Rectal smooth muscle tissue (tissue), 1 donor: ENCODE results near the gene RIMS4.
A peak's percentile ranks its signal among the peaks of the same experiment; 100 is the strongest.

Experiments used
- H3K27ac ChIP-seq: one replicate; pipeline ENCODE4 v1.7.0; 2013; ENCODE audit warnings: low read depth, low read length, inconsistent platforms
- H3K27me3 ChIP-seq: one replicate; pipeline ENCODE4 v1.7.0; 2013; ENCODE audit warnings: low read length; ENCODE audit not compliant: control insufficient read depth, insufficient read depth
- H3K36me3 ChIP-seq: one replicate; pipeline ENCODE4 v1.7.0; 2013; ENCODE audit warnings: low read length; ENCODE audit not compliant: control insufficient read depth, insufficient read depth
- H3K4me1 ChIP-seq: one replicate; pipeline ENCODE4 v1.7.0; 2013; ENCODE audit warnings: low read length; ENCODE audit not compliant: control insufficient read depth, insufficient read depth
- H3K4me3 ChIP-seq: one replicate; pipeline ENCODE4 v1.7.0; 2013; ENCODE audit warnings: low read length
- H3K9ac ChIP-seq: one replicate; pipeline ENCODE4 v1.7.0; 2013; ENCODE audit warnings: low read length

Gene RIMS4

DNA sequence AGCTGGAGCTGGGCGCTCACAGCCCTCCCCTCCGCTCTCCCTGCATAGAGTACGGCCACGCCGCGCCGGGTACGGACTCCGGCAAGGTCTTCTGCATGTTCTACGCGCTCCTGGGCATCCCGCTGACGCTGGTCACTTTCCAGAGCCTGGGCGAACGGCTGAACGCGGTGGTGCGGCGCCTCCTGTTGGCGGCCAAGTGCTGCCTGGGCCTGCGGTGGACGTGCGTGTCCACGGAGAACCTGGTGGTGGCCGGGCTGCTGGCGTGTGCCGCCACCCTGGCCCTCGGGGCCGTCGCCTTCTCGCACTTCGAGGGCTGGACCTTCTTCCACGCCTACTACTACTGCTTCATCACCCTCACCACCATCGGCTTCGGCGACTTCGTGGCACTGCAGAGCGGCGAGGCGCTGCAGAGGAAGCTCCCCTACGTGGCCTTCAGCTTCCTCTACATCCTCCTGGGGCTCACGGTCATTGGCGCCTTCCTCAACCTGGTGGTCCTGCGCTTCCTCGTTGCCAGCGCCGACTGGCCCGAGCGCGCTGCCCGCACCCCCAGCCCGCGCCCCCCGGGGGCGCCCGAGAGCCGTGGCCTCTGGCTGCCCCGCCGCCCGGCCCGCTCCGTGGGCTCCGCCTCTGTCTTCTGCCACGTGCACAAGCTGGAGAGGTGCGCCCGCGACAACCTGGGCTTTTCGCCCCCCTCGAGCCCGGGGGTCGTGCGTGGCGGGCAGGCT lies 60.1 kb downstream of the RIMS4 start:
- no peak overlapping the region for H3K4me3 ChIP-seq

DNA sequence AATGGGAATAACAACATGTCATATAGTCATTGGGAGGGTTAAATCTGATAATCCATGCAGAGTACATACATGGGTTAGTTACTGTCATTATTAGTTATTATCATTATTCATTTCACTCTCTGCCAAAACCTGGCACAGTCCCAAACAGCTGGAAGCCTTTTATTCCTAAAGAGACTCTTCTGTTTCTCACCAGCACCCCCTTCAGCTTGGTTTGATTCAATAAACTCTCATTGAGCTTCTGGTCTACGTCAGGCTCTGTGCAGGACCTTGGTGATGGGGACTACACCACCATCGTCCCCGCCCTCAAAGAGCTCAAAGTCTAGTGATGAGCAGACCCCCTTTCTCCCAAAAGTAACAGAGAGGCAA lies 62.4 kb downstream of the RIMS4 start:
- H3K4me1 ChIP-seq = peaks cover 4% of the 10 kb centered on the region
- H3K27ac ChIP-seq = no peak overlapping the region
- H3K4me3 ChIP-seq = no peak overlapping the region
- H3K36me3 ChIP-seq = no peaks in the 10 kb centered on the region
- no peak overlapping the region for H3K9ac ChIP-seq
- H3K27me3 ChIP-seq = peaks cover 25% of the 10 kb centered on the region

More for the DNA sequence above, 60.1 kb downstream of the RIMS4 start:
- Histone ChIP-seq H3K36me3 (no peaks in the 10 kb centered on the region), H3K4me1 (peaks cover 4% of the 10 kb centered on the region), H3K9ac (no peak overlapping the region), H3K27me3 (peaks cover 27% of the 10 kb centered on the region), H3K27ac (no peak overlapping the region)

DNA sequence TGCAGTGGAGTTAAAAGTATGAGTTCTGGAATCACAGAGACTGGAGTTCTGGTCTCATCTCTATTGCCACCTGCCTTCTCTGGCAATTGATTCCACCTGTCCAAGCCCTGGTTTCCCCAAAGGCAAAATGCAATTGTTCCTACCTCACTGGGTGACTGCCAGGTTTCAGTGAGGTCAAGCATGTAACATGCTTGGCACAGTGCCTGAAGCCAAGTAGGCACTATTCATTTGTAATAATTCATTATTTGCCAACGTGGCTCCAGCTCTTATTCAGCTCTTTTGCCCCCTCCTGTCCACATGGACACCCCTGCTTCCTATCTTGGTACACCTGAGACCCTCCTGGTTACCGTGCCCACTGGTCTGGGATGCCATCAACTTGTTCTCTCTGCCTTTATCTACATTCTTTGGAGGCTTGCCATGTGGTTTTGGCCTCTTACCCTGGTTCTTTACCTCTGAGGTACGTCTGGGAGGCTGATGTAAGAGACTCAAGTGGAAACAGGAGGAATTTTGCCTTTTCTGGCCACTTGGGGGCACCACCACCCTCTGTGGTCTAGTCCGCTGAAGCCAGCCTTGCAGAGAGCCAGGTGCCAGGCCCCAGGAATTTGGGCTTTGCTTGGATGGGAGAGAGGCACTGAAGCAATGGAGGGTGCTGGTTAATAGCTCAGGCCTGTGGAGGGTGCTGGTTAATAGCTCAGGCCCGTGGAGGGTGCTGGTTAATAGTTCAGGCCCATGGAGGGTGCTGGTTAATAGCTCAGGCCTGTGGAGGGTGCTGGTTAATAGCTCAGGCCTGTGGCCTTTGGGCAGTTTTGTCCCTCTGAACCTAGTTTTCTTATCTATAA lies 63.0 kb downstream of the RIMS4 start:
- H3K4me3 ChIP-seq = no peak overlapping the region
- no peak overlapping the region for H3K27ac ChIP-seq
- H3K9ac ChIP-seq = no peak overlapping the region
- H3K36me3 ChIP-seq = no peaks in the 10 kb centered on the region
- H3K27me3 ChIP-seq = peaks cover 25% of the 10 kb centered on the region
- peaks cover 4% of the 10 kb centered on the region for H3K4me1 ChIP-seq

DNA sequence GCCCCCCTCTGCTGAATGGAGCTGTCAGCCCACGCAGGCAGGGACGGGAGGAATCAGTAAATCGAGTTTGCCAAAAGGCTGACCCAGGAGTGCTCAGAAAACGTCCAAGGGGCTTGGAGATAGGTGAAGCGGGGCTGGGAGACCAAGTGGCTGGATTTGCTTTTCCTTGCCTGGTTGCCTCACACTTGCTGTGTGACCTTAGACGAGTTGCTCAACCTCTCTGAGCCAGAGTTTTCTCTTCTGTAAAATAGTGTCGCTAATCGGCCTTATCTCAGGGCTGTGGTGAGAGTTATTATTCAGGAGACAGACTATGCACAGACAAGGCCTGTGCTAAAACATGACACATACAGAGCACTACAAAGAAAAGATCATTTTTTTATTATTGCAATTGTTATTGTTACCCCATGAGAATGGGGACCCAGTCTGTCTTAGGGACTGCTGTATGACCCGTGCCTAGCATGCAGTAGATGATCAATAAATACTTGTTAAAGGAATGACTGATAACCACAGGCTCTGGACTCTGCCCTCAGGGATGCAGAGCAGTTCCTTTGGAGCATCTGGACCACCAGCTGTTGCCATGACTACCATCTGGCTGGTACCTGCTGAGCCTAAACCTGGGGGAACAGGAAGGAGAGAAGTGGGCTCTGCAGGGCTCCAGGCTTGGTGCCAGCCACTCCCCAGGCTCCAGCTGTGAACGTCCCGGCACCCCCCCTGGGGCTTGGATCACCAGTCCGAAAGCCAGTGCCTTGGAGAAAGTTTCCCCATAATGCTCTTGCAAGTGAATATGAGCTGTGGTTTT lies 63.8 kb downstream of the RIMS4 start:
- peaks cover 25% of the 10 kb centered on the region for H3K27me3 ChIP-seq
- H3K36me3 ChIP-seq = no peaks in the 10 kb centered on the region
- H3K27ac ChIP-seq = no peak overlapping the region
- H3K9ac ChIP-seq = no peak overlapping the region
- H3K4me1 ChIP-seq = peaks cover 4% of the 10 kb centered on the region
- H3K4me3 ChIP-seq = peak overlapping the region; percentile 64

DNA sequence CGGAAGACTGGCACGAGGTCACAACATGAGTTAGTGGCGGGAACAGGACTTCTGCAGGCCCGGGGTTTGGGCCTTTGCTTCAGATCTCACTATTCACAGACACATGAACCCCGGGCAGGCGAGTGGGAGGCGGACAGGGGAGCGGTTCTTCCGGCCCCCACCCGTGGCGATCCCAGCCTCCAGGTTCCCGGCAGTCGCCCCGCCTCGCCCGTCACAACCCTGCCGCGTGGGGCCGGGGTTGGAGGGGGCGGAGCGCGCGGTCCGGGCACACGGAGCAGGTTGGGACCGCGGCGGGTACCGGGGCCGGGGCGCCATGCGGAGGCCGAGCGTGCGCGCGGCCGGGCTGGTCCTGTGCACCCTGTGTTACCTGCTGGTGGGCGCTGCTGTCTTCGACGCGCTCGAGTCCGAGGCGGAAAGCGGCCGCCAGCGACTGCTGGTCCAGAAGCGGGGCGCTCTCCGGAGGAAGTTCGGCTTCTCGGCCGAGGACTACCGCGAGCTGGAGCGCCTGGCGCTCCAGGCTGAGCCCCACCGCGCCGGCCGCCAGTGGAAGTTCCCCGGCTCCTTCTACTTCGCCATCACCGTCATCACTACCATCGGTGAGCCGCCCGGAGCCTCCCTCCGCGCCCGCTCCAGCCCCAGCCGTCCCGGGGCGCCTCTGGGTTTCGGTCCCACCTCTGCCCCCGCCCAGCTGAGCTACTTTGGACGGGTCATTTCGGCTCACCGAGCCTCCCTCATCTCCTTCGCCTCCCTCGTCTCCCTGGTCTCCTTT lies 64.6 kb downstream of the RIMS4 start, which contains the start of gene KCNK15:
TSS of gene KCNK15 (plus strand) at position 268 of the 769 bp plus-strand sequence. CDS start at position 314, 46 bp downstream.
- H3K4me1 ChIP-seq = peaks cover 4% of the 10 kb centered on the region
- peak within 1 kb of the TSS; percentile 64 for H3K4me3 ChIP-seq
- no peak within 1 kb of the TSS for H3K9ac ChIP-seq
- H3K27ac ChIP-seq = no peak within 1 kb of the TSS
- H3K36me3 ChIP-seq = no peaks in the 10 kb centered on the region
- H3K27me3 ChIP-seq = peaks cover 20% of the 10 kb centered on the region

DNA sequence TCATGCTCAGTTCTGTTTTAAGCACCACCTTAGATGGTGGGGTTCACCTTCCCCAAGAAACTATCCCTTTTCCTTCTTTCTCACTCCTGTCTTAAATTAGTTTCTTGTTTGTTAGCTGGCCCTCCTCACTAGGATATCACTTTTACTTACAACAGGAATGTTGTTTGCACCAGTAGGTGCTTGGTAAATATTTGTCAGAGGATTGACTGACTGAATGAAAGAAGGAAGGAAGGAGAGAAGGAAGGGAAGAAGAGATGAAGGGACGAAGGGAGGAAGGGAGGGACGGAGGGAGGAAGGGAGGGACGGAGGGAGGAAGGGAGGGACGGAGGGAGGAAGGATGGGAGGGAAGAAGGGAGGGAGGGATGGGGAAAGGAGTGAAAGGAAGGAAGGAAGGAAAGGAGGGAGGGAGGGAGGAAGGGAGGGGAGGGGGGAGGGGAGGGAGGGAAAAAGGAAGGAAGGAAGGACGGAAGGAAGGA lies 65.2 kb downstream of the RIMS4 start:
- no peak overlapping the region for H3K27ac ChIP-seq
- no peak overlapping the region for H3K9ac ChIP-seq
- H3K36me3 ChIP-seq = no peaks in the 10 kb centered on the region
- H3K27me3 ChIP-seq = peaks cover 18% of the 10 kb centered on the region
- peak overlapping the region; percentile 64 for H3K4me3 ChIP-seq
- peaks cover 4% of the 10 kb centered on the region for H3K4me1 ChIP-seq

DNA sequence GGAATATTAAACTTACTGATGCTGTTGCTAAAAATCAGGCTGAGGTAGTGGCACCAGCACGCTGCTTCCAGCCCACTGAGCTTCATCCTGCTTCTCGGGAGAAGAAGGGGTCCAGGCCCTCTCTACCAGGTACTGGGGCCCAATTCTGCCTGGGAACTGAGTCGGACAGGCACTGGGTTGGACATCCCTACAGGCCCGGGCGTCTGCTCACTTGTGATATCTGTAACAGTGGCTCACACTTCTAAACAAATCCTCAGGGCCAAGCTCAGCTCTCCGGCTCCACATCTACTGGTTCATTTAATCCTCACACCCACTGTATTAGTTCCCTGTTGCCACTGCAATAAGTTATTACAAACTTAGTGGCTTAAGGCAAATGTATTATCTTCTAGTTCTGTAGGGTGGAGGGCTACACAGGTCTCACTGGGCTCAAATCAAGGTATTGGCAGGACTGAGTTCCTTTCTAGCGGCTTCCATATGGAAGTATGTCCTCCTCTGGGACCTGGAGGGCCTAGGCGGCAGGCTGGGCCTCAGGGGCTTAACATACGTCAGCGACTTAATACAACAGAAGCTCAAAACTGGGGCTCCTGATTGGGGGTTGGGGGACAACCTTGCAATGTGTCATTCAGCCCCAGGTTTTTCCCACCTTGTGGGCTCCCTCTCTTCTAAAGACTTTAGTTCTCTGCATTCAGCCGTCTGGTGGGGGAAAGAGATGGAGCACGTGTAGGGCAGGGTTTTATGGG lies 66.3 kb downstream of the RIMS4 start:
- H3K4me1 ChIP-seq = peaks cover 4% of the 10 kb centered on the region
- H3K27ac ChIP-seq = no peak overlapping the region
- H3K9ac ChIP-seq = no peak overlapping the region
- H3K4me3 ChIP-seq = no peak overlapping the region
- H3K36me3 ChIP-seq = no peaks in the 10 kb centered on the region
- H3K27me3 ChIP-seq = peaks cover 14% of the 10 kb centered on the region

DNA sequence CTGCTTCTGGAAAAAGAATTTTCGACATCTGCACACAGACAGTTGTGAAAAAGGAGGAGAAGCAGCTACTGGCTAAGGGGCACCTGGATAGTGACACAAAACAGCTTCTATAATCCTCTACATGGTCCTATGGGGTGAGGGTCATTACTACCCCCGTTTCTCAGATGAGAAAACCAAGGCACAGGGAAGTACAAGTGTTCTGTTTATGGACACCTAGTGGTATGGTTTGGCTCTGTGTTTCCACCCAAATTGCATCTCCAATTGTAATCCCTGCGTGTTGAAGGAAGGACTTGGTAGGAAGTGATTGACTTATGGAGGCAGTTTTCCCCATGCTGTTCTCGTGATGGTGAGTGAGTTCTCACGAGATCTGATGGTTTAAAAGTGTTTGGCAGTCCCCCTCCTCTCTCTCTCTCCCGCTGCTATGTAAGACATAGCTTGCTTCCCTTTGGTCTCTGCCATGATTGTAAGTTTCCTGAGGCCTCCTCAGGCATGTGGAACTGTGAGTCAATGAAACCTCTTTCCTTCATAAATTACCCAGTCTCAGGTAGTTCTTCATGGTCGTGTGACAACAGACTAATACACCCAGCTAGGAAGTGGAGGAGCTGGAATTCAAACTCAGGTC lies 67.2 kb downstream of the RIMS4 start:
- no peaks in the 10 kb centered on the region for H3K36me3 ChIP-seq
- H3K4me3 ChIP-seq = no peak overlapping the region
- H3K9ac ChIP-seq = no peak overlapping the region
- peaks cover 14% of the 10 kb centered on the region for H3K27me3 ChIP-seq
- H3K4me1 ChIP-seq = peaks cover 4% of the 10 kb centered on the region
- no peak overlapping the region for H3K27ac ChIP-seq

DNA sequence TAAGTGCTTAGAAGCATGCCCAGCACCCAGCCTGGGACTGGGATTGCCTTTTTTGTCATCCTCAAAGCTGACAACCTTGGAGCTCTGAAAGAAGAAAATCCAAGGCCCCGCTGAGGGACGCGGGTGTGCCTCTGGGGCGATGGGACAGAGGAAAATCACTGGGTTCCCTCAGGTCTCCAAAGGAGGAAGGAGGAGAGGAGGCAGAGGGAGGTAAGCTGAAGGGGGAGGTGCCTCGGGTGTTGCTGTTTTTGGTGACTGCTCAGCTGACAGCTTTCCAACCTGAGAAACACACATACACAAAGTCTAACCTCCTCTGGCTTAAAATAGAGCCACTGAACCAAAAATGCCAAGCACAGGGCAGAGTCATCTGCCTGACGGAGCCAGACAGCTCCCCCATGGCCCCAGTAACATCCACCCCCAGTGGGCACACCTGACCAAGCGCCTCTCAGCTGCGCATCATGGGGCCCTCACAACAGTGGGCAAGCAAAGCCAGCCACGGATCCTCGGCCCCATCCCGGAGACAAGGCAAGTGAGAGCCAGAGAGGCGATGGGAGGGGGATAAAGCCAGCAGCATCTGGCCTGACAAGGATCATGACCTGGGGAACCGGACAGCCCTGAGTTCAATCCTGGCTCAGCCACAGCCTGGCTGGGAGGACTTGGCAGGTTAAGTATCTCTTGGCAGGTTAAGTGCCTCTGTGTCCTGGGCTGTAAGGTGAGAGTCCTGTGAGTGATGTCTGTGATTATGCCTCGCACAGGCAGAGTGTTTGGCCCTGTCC lies 67.9 kb downstream of the RIMS4 start:
- Histone ChIP-seq H3K36me3 (no peaks in the 10 kb centered on the region), H3K4me3 (no peak overlapping the region), H3K9ac (no peak overlapping the region), H3K4me1 (peaks cover 4% of the 10 kb centered on the region), H3K27ac (no peak overlapping the region), H3K27me3 (peaks cover 14% of the 10 kb centered on the region)

DNA sequence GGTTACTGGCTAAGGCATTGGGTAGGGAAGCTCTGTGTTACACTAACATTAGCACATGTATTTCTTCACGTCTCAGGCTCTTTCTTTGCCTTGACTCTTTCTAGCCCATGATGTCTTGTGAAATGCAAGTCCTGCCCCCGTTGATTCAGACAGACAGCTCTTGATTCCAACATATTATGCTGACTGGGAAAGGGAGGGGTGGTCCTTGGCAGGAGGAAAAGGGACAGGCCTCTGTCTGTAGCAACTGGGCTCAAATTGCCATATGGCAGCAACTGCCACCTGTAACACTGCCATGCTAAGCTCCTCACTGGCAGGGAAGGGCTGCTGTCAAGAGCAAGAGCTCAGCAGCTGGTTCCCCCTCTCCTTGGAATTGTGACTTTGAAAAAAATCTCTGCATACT lies 70.4 kb downstream of the RIMS4 start:
- no peak overlapping the region for H3K4me3 ChIP-seq
- H3K27ac ChIP-seq = no peak overlapping the region
- no peaks in the 10 kb centered on the region for H3K4me1 ChIP-seq
- no peak overlapping the region for H3K9ac ChIP-seq
- H3K36me3 ChIP-seq = no peaks in the 10 kb centered on the region
- H3K27me3 ChIP-seq = no peaks in the 10 kb centered on the region
